NCI-H526 treated with DMSO at 0.1 percent for 48 hours (cell line): ENCODE data around the gene ZNF414.

Source experiments
- DNase-seq: peaks from one replicate; lab custom pipeline; 2025; lab: John Stamatoyannopoulos, UW

The ZNF414 gene

GRCh38 chr19:8463365-8463764 lies 50.6 kb downstream of the ZNF414 start:
- no peak for DNase-seq

- DNase-seq = no peak
These were observed 51.4 kb downstream of the ZNF414 start for GRCh38 chr19:8462571-8462970.

GRCh38 chr19:8461891-8462290 lies 52.1 kb downstream of the ZNF414 start:
- no peak for DNase-seq

- no peak for DNase-seq
These were observed 52.6 kb downstream of the ZNF414 start for GRCh38 chr19:8461376-8461775.

- no peak for DNase-seq
These were observed 53.3 kb downstream of the ZNF414 start for GRCh38 chr19:8460516-8461298.
